SIG-M5 treated with dmso at 0.1 percent for 504 hours (cell line): ENCODE measurements around the gene CGAS.
"Not testable (repeated sequence)": the region's sequence is repeated elsewhere in the genome, so short reads cannot be mapped to it uniquely, and the experiment has no call there.

Experiments
- DNase-seq: peaks from one replicate; lab custom pipeline; 2025; ENCODE audit not compliant: unreplicated experiment; lab: John Stamatoyannopoulos, UW

The CGAS gene

GRCh38 chr6:73452107-73452461 is at the start of gene CGAS:
Gene CGAS, minus strand, starts transcription at chr6:73452297. Its CDS starts 116 bp downstream, at chr6:73452181.
- DNase-seq: peak; percentile 84

GRCh38 chr6:73497915-73498314 is 45.8 kb upstream of the CGAS start:
- DNase-seq: no peak

- no peak for DNase-seq
Observed at GRCh38 chr6:73491377-73491776, 39.3 kb upstream of the CGAS start.

GRCh38 chr6:73487473-73487872 is 35.4 kb upstream of the CGAS start:
- no peak for DNase-seq

GRCh38 chr6:73484438-73484837 is 32.3 kb upstream of the CGAS start:
- no peak for DNase-seq

GRCh38 chr6:73481969-73482368 is 29.9 kb upstream of the CGAS start:
- no peak for DNase-seq

- no peak for DNase-seq
Observed at GRCh38 chr6:73477407-73477806, 25.3 kb upstream of the CGAS start.

- DNase-seq: no peak
Observed at GRCh38 chr6:73476723-73477122, 24.6 kb upstream of the CGAS start.

- DNase-seq: peak; percentile 42
Observed at GRCh38 chr6:73471686-73472290, 19.7 kb upstream of the CGAS start.

- peak; percentile 91 for DNase-seq
Observed at GRCh38 chr6:73461537-73462350, 9.6 kb upstream of the CGAS start, which contains the start of gene MTO1. Gene MTO1, plus strand, starts transcription at chr6:73461737. Its CDS starts 118 bp downstream, at chr6:73461855.

GRCh38 chr6:73460056-73460455 is 8.0 kb upstream of the CGAS start:
- no peak for DNase-seq

- DNase-seq: not testable (repeated sequence)
Observed at GRCh38 chr6:73459474-73459873, 7.4 kb upstream of the CGAS start.

GRCh38 chr6:73455865-73456629 is 4.0 kb upstream of the CGAS start:
- peak; percentile 97 for DNase-seq

GRCh38 chr6:73451223-73452106 is 632 bp downstream of the CGAS start:
- DNase-seq: peak; percentile 59

- DNase-seq: no peak
Observed at GRCh38 chr6:73443555-73443954, 8.5 kb downstream of the CGAS start.

GRCh38 chr6:73435236-73435635 is 16.9 kb downstream of the CGAS start:
- DNase-seq: no peak

- DNase-seq: no peak
Observed at GRCh38 chr6:73421534-73421933, 30.6 kb downstream of the CGAS start.

GRCh38 chr6:73418081-73418741 is 33.9 kb downstream of the CGAS start:
- DNase-seq: no peak

- no peak for DNase-seq
Observed at GRCh38 chr6:73413102-73413501, 39.0 kb downstream of the CGAS start.

GRCh38 chr6:73409395-73409794 is 42.7 kb downstream of the CGAS start:
- DNase-seq: no peak
